Measurements from ENCODE around the gene DCLK1. TPM values are rescaled to one million over a fixed set of nuclear protein-coding genes. Genes with fewer than 3 reads are reported as not detected.

The DCLK1 gene
- total RNA-seq, 4 donors from 2014 or later, result 10.0 to 41.1 (median 19.5) TPM

DNA sequence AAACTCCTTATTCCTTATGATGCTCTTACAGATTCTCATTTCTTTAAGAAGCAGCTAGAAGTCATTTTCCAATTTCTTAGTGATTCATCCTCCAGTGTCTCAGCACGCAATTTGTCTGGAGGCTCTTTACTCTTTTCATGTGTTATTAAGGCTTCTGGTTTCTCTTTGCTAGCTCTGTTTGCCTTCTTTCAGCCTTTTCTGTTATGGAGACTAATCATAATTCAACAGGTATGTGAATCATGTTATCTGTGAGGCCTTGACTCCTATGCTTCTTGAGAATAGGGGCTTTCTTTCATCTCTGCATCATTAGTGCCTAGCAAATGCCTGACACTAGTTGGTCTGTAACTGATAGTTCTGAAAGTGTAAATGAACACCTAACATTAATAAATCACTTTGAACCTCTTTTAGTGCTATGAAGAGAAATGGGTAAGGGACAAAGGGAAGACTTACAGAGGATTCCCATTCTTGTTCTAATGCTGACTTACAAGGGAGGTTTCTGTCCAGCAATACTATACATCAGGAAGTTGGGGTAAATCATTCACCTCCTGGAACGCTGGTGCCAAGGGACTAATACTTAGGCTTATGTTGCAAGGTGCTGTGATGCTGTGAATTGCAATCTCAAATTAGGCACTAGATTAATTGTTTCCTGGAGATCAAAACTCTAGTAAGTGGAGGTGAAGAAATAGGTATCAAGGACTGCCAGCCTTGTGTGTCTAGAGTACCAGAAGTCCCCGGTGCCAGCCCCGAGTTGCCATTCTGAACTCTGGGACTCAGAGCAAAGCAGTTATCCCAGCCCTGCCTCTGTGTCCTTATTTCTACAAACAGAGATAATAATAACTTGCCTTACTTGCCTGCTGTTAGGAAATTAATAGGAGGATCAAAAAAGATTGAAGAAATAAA lies 265.6 kb downstream of the DCLK1 start:
- intact Hi-C loops (cut with DNase I; ENCODE audit: low total_unique reads), result no loop called here
- DNase-seq (ENCODE audit: low spot score in 2 of 2), result no peak
- H3K4me3 ChIP-seq (ENCODE audit: low read depth, poor library complexity, severe bottlenecking), result no peak overlapping the region
- 84 to 85% methylated on average over 4 of the region's 4 CpGs for WGBS, 2 donors
- TF ChIP-seq POLR2A (IDR thresholded peaks at IDR 0.05), result no peak
- TF ChIP-seq, protein P1, sequence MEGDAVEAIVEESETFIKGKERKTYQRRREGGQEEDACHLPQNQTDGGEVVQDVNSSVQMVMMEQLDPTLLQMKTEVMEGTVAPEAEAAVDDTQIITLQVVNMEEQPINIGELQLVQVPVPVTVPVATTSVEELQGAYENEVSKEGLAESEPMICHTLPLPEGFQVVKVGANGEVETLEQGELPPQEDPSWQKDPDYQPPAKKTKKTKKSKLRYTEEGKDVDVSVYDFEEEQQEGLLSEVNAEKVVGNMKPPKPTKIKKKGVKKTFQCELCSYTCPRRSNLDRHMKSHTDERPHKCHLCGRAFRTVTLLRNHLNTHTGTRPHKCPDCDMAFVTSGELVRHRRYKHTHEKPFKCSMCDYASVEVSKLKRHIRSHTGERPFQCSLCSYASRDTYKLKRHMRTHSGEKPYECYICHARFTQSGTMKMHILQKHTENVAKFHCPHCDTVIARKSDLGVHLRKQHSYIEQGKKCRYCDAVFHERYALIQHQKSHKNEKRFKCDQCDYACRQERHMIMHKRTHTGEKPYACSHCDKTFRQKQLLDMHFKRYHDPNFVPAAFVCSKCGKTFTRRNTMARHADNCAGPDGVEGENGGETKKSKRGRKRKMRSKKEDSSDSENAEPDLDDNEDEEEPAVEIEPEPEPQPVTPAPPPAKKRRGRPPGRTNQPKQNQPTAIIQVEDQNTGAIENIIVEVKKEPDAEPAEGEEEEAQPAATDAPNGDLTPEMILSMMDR (IDR thresholded peaks at IDR 0.05), result no peak

DNA sequence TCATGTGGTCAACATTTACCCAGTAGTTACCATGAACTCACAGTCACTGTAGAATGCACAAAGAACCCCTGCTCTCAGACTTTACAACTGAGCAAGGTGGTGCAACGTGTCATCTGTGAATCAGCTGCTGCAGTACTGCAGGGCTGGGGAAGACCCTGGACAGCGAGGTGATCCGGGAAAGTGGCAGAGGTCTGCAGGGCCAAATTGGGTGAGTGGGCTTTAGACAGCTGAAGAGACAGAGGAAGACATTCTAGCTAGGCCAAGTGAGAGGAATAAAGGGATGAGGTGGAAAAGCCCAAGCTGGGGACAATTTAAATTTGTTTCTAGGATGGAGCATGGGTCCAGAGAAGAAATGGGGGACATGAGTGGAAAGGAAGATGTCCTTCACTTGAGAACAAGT lies 270.5 kb downstream of the DCLK1 start:
- TF ChIP-seq, protein P1 (IDR thresholded peaks at IDR 0.05), result no peak
- TF ChIP-seq POLR2A (IDR thresholded peaks at IDR 0.05), result no peak
- DNase-seq (ENCODE audit: low spot score in 2 of 2), result no peak
- 86 to 87% methylated on average over 3 of the region's 3 CpGs for WGBS, 2 donors
- intact Hi-C loops (cut with DNase I; ENCODE audit: low total_unique reads), result no loop called here
- H3K4me3 ChIP-seq (ENCODE audit: low read depth, poor library complexity, severe bottlenecking), result no peak overlapping the region

DNA sequence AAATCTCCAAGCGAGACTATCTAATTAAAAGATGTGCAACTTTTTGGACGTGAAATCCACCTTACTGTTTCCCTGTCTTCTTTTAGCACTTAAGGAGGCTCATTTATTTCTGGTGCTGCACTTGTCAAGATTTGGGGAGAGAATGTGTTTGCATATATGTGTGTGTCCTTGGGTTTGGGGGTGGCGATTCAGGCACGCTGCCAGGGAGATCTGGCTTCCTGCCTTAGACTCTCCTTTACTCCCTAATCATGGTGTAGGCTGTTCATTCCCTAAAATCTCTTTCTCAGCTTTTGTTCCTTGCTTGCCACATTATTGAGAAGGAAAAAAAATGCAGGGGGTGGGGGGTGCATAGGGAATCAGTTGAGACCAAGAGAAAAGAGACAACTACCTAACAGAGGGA lies 271.2 kb downstream of the DCLK1 start:
- WGBS, 2 donors, result 54 to 57% methylated on average over 4 of the region's 4 CpGs

DNA sequence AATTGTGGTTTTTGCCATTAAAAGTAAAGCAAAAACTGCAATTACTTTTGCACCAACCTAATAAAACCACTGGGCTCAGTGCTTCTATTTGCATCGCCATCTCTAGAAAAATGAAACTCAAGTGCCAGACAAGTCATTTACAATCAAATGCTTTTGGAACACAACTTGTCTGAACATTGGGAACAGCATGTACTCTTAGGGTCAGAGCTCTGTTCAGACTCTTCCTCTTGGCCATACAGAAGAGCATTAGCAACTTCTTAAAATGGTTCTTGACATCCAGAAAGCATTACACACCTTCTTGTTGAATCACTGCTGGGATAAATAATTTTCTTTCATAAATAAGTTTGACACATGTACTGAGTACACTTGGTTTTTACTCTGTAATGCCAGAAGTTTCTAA lies 272.5 kb downstream of the DCLK1 start:
- 44 to 52% methylated on average over 1 of the region's 1 CpG for WGBS, 2 donors
- TF ChIP-seq, protein P1 (IDR thresholded peaks at IDR 0.05), result no peak
- TF ChIP-seq POLR2A (IDR thresholded peaks at IDR 0.05), result no peak
- intact Hi-C loops (cut with DNase I; ENCODE audit: low total_unique reads), result loop anchor here (5.0 kb wide), 1 partner anchor 1731 kb away; no protein-coding TSS in a partner anchor
- no peak overlapping the region for H3K4me3 ChIP-seq (ENCODE audit: low read depth, poor library complexity, severe bottlenecking)
- DNase-seq (ENCODE audit: low spot score in 2 of 2), result no peak

More for the DNA sequence above, 271.2 kb downstream of the DCLK1 start:
- intact Hi-C loops (cut with DNase I; ENCODE audit: low total_unique reads), result loop anchor here (5.0 kb wide), 1 partner anchor 1733 kb away; no protein-coding TSS in a partner anchor
- no peak for TF ChIP-seq POLR2A (IDR thresholded peaks at IDR 0.05)
- TF ChIP-seq, protein P1 (IDR thresholded peaks at IDR 0.05), result no peak
- DNase-seq (ENCODE audit: low spot score in 2 of 2), result no peak
- H3K4me3 ChIP-seq (ENCODE audit: low read depth, poor library complexity, severe bottlenecking), result no peak overlapping the region

DNA sequence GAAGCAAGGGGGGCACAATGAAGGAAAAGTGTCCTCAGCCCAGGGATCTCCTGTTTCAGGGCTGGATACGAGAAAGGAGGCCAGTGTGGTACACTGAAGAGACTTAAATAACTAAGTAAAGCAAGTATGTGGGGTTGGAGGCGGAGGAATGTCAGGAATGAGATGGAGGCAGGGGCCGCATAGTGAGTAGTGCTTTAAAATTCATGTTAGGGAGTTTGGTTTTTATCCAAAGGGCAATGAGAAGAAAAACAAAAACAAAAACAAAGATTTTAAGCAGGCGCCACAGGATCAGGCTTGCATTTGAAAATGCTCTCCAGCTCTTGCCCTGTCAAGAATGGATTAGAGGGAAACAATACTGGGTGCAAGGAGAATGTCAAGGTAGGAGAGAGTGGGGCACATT lies 273.4 kb downstream of the DCLK1 start:
- WGBS, 2 donors, result 61 to 64% methylated on average over 4 of the region's 4 CpGs
- TF ChIP-seq, protein P1 (IDR thresholded peaks at IDR 0.05), result no peak
- no peak for TF ChIP-seq POLR2A (IDR thresholded peaks at IDR 0.05)
- H3K4me3 ChIP-seq (ENCODE audit: low read depth, poor library complexity, severe bottlenecking), result no peak overlapping the region
- intact Hi-C loops (cut with DNase I; ENCODE audit: low total_unique reads), result loop anchor here (5.0 kb wide), 1 partner anchor 1730 kb away; no protein-coding TSS in a partner anchor
- no peak for DNase-seq (ENCODE audit: low spot score in 2 of 2)

Data from lower leg skin (tissue), 4 donors.